Right lung (tissue), 5 donors: Measurements from ENCODE around the gene TASP1. TPM values are rescaled to one million over a fixed set of nuclear protein-coding genes. Genes with fewer than 3 reads are reported as not detected.
"Not testable (repeated sequence)": the region's sequence is repeated elsewhere in the genome, so short reads cannot be mapped to it uniquely, and the experiment has no call there.

Experiments used
- DNase-seq, 2 donors: peaks; one replicate each; pipeline ENCODE4 v3.0.0-alpha.2; 2013
- polyA plus RNA-seq, 5 donors: library from polyadenylated mRNA; unstranded; fragments of 120-200 nt; gene quantifications; one replicate each; pipeline versions ENCODE4 v1.2.1 to v1.2.3, GENCODE V29; 2013; ENCODE audit warnings: inconsistent platforms in 1 of 5, low replicate concordance in 1 of 5; ENCODE audit not compliant: insufficient read length in 5 of 5, insufficient read depth in 1 of 5

TASP1 gene
- polyA plus RNA-seq, 5 donors, result 14.9 to 21.4 (median 19.5) TPM

GRCh38 chr20:13401596-13401995 is 237.1 kb downstream of the TASP1 start:
- no peak for DNase-seq

DNA sequence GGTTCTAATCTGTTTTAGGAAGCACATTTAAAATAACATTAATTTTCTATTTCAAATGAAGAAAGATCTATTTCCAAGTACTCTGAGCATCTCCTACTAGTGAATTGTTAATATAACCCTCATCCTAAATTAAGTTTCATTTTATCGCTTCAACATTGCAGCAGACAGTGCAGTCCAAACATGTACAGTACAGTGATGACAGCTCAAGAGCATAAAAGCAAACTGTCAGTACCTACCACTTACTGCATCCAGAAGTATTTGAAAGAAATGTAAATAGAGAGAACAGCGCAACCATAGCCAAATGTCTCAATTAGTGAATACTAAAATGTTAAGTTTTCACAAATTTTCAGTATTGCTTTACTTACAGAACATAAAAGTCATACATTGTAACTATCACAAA is 238.3 kb downstream of the TASP1 start:
- DNase-seq, result no peak

GRCh38 chr20:13397300-13397724 is 241.4 kb downstream of the TASP1 start:
- DNase-seq, result no peak

- no peak for DNase-seq
Measured at GRCh38 chr20:13396826-13397225, 241.9 kb downstream of the TASP1 start.

DNA sequence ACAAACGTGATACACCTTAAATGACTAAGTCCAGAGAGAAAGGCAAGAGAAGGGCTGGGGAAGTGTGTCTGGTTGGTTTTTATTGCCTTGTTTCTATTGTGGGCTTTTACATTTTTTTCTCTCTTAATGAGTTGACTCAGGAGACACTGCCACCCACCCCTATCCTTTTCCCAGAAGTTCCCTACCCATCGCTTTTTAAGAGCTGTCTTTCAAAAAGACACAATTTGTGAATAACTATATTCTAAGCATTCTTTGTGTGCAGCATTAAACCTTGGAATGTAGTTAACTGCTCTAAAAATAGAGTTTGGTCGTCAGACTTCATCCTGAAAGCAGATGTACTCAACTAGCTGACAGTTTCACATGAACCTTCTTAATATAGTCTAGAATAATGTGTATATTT is 242.7 kb downstream of the TASP1 start:
- DNase-seq, result no peak

- DNase-seq, result no peak
Measured at GRCh38 chr20:13395232-13395631, 243.5 kb downstream of the TASP1 start.

GRCh38 chr20:13392391-13392790 is 246.3 kb downstream of the TASP1 start:
- no peak for DNase-seq

DNA sequence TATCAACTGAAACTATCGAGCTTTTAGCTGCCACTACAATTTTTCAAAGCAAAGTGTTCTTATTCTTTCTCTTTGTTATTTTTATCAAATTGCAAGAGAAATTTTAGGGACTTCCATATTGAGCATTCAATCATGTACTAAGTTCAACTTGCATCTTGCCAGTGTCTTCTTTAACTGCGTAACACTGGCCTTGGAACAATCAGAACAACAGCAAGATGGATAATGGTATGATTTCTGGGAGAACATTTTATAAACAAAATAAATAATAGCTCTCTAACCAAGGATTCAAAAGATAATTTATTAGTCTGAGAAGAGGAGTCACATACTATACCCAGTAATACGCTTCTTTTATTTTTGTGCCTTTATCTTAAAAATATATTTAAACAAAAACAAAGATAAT is 249.6 kb downstream of the TASP1 start:
- DNase-seq, result no peak

DNA sequence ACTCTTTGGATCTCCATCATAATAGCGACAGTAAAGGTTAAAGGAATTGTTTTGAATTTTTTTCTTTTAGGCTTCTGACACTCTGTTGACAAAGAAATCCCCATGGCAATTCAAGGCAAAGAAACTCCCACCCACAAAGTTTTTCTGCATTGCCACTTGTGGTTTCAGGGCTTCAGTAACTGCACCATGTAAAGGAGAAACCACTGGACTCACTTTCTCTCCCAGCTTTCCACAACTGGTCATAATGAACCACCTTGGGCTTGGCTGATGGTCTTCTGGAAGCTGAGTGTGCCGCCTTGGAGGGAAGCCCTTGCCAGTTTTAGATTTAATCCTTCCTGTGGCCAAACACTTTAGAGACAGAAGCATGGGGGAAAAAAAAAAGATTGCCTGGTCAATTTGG is 254.6 kb downstream of the TASP1 start:
- DNase-seq, result no peak

DNA sequence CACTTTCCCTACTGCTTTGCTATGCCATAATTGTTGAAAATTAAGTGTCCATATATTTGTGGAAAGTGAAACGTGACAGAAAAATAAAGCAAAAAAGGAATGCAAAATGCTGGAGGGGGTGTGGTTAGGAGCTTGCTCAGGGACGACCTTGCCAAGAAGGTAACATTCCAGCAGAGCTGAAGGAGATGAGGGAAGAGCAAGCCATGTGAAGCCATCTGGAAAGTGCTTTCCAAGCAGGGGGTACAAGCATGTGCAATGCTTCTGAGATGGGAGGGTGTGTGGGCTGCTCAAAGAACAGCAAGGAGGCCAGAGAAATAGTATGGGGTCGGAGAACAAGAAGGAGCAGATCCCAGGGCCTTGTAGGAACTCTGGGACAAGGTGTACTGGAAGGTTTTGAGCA is 255.9 kb downstream of the TASP1 start:
- DNase-seq, result no peak

GRCh38 chr20:13380497-13381229 is 258.1 kb downstream of the TASP1 start:
- not testable (repeated sequence) for DNase-seq

DNA sequence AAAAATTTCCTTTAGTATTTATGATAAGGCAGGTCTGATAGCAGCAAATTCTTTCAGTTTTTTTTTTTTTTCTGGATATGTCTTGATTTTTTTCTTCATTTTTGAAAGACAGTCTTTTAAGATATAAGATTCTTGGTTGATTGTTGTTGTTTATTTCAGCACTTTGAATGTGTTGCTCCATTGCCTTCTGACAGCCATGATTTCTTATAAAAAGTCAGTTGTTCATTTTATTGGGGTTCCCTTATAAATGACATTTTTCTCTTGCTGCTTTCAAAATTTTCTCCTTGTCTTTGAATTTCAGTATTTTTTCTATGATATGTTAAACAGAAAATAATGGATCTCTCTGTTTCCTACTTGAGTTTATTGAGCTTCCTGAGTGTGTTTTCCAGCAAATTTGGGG is 265.3 kb downstream of the TASP1 start:
- DNase-seq, result no peak

- no peak for DNase-seq
Measured at GRCh38 chr20:13364278-13365170, 274.2 kb downstream of the TASP1 start.

DNA sequence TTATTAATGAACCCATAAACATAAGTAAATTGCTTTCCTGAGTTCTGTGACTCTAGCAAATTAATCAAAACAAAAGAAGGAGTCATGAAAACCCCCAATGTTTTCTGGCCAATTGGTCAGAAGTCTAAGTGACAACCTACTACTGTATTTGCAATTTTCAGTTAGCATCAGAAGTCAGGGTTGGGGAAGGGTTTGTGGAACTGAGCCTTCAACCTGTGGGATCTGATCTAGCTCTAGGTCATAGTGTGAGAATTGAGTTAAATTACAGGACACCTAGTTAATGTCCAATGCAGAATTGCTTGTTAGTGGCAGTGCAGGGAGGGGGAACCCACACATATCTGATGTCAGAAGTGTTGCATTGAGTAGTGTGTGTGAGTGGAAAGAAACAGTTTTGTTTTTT is 275.3 kb downstream of the TASP1 start:
- DNase-seq, result no peak

DNA sequence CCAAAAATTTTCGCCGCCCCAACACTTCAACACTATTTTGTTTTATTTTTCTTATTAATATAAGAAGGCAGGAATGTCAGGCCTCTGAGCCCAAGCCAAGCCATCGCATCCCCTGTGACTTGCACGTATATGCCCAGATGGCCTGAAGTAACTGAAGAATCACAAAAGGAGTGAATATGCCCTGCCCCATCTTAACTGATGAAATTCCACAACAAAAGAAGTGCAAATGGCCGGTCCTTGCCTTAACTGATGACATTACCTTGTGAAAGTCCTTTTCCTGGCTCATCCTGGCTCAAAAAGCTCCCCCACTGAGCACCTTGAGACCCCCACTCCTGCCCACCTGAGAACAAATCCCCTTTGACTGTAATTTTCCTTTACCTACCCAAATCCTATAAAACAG is 276.6 kb downstream of the TASP1 start:
- DNase-seq, result not testable (repeated sequence)

- DNase-seq, result not testable (repeated sequence)
Measured at GRCh38 chr20:13358936-13359335, 279.8 kb downstream of the TASP1 start.

DNA sequence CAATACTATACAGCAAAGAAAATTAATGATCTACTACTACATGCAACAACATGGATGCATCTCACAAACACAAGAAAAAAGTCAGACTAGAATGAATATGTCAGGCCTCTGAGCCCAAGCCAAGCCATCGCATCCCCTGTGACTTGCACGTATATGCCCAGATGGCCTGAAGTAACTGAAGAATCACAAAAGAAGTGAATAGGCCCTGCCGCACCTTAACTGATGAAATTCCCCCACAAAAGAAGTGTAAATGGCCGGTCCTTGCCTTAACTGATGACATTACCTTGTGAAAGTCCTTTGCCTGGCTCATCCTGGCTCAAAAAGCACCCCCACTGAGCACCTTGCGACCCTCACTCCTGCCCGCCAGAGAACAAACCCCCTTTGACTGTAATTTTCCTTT is 280.9 kb downstream of the TASP1 start:
- not testable (repeated sequence) for DNase-seq

DNA sequence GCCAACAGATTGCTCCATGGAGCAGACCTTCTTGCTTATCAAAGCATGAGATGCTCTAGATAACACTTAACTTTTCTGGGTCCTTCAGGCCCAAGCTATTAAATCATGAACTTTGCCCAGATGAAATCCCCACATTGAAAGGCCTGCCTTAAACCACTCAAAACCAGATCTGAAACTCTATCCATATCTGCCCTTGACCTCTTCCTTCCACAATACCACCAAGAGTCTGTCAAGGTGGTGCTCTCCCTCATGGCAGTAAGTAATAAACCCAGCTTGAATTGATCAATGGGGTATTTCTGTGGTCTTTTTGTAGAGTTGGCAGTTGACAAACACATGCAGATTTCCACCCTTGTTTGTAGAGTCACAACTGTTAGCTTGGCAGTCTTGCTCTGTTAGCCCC is 282.1 kb downstream of the TASP1 start:
- DNase-seq, result no peak

DNA sequence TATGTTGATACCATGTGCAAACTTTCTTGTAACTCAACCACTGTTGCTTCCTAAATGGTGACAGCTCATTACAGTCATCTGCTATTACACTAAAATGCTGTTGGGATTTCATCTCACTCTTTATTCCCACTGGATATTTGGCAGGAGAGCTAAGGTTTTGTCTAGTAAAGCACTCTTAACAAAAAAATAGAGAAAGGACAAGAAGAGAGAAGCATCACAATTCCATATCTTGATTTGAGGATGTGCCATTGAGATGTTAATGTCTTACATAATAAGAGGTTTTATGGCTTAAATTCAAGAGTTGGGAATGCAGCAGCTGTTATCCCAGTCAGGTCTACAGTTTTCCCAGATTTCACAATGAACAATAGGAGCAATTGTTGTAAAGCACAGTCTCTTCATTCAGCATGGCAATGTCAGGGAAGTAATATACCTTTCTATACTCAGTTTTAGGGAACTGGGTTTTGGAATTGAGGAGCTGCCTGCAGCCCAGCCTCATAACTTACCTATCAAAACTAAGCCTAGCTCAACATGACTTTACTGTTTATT is 282.7 kb downstream of the TASP1 start:
- DNase-seq, result peak in 1 of 2 donors; percentile 47

- no peak for DNase-seq
Measured at GRCh38 chr20:13355411-13355810, 283.3 kb downstream of the TASP1 start.

DNA sequence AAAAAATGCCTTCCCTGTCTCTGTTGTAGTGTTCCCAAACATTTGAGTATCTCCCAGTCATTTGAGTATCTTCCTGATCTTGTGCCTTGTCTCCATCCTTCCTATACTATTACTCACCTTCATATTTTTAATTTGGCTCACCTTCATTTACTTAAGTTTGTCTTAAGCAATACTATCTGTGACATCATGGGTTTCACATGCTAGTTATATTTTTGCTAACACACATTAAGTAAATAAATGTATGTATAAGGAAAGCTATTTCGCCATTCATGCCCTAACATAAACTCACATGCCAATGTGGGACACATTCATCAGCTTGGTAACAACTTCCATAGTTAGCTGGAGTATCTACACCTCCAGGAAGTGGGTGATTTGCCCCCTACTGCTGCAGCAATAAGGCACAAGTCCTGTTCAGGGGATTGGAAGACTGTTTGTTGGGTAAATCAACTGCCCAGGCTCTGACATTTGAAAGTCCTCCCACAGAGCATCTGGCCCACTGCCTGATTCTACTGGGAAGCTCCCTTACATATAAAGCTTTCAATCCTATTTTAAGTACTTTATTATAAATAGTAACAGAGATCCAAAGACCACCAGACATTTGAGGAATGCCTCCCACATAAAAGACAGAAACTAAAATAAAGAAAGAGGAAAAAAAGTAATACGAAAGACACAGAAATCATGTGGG is 285.3 kb downstream of the TASP1 start:
- DNase-seq, result no peak

DNA sequence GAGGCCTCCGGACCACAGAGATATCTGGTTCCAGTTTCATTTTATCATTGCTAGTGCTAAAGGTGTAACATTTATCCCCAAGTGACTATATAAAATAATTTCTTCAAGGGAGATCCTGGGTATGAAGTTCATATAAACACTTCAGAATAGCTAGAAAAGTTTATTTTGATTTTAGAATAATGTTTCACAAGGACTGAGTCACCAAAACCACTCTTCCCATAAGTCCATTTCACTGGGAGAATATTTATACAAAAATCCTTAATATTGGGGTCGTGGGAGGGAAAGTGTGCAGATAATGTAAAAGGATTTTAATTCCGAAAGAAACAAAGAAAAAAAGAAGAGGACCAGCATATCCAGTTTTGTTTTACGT is 289.5 kb downstream of the TASP1 start:
- DNase-seq, result no peak
